ENCODE measurements around the gene CADPS2. TPM values are rescaled to one million over a fixed set of nuclear protein-coding genes. Genes with fewer than 3 reads are reported as not detected.

The CADPS2 gene
- total and polyA plus RNA-seq, 10 of the 15 experiments (the other 5 are each of a cell fraction or from before 2014, with no cell fraction given) = 0.05 to 7.5 (median 0.25) TPM

GRCh38 chr7:122518488-122518887 is 367.8 kb downstream of the CADPS2 start:
- ChIA-PET CTCF (interaction anchor here (0.6 to 1.6 kb wide), 5 partner anchors 10 to 301 kb away, joined by 3 to 8 read pairs (median 4); no protein-coding TSS in a partner anchor), SMC1A (ENCODE audit: uncharacterized antibody, unreplicated experiment) (interaction anchor here (0.8 to 1.1 kb wide), 2 partner anchors 9 to 14 kb away, joined by 3 to 5 read pairs; no protein-coding TSS in a partner anchor), RAD21 (ENCODE audit: unreplicated experiment) (interaction anchor here (0.8 to 1.6 kb wide), 3 partner anchors 10 to 41 kb away, joined by 3 to 5 read pairs (median 4); no protein-coding TSS in a partner anchor), POLR2A (no interaction called here)
- 28% methylated on average over 4 of the region's 4 CpGs for WGBS (ENCODE audit: insufficient coverage, insufficient replicate concordance, low lambda C conversion rate, missing lambda C conversion rate)
- BruUV-seq (replicated peaks) = no TSS peak
- Histone ChIP-seq H3K4me1 (ENCODE audit: control insufficient read depth, insufficient read depth, low read length) (no peaks in the 10 kb centered on the region), H2AFZ (ENCODE audit: control insufficient read depth, low read depth, low read length) (no peak overlapping the region), H3K27me3 (replicated peaks in 1 of 2; ENCODE audit: control insufficient read depth in 2 of 2, insufficient read depth in 2 of 2, low read length in 1 of 2) (no peaks in the 10 kb centered on the region), H3K4me2 (ENCODE audit: control insufficient read depth, insufficient read depth) (no peak overlapping the region), H4K20me1 (ENCODE audit: control insufficient read depth, insufficient read depth) (no peaks in the 10 kb centered on the region), H3K9ac (ENCODE audit: control insufficient read depth, insufficient read depth, low read length) (no peak overlapping the region), H3K27ac (ENCODE audit: control insufficient read depth, insufficient read depth) (no peak overlapping the region), H3K79me2 (ENCODE audit: control insufficient read depth, insufficient read depth, low read length) (no peaks in the 10 kb centered on the region), H3K9me3 (replicated peaks; ENCODE audit: control insufficient read depth, insufficient read depth, low read length) (no peaks in the 10 kb centered on the region), H3K36me3 (ENCODE audit: control insufficient read depth in 2 of 2, insufficient read depth in 2 of 2, low read length in 1 of 2) (no peaks in the 10 kb centered on the region), H3K4me3 (no peak overlapping the region)
- intact Hi-C loops (cut with micrococcal nuclease; ENCODE audit: unreplicated experiment) (no loop called here), in situ Hi-C loops (cut with MboI) (no loop called here)
- FAIRE-seq = no peak
- DNase-seq (ENCODE audit: low read depth, low spot score) = no peak
- peak; percentile 83; the same call in 1 of the 2 replicates for TF ChIP-seq BACH1 (IDR thresholded peaks at IDR 0.05; ENCODE audit: borderline replicate concordance)
- TF ChIP-seq MYC (IDR thresholded peaks at IDR 0.05; ENCODE audit: insufficient read depth, insufficient read length, insufficient replicate concordance, low read length, severe bottlenecking) = no peak
- no peak for TF ChIP-seq NFYB (IDR thresholded peaks at IDR 0.05; ENCODE audit: insufficient read depth, low read depth, low read length)
- TF ChIP-seq NBN (IDR thresholded peaks at IDR 0.05) = no peak
- no peak for TF ChIP-seq ATF7 (IDR thresholded peaks at IDR 0.05; ENCODE audit: low read depth)
- TF ChIP-seq ZNF217 (IDR thresholded peaks at IDR 0.05) = peak; percentile 74; the same call in 1 of the 2 replicates
- TF ChIP-seq SMAD5 (IDR thresholded peaks at IDR 0.05; ENCODE audit: low read depth) = no peak
- no peak for TF ChIP-seq HDGF (IDR thresholded peaks at IDR 0.05)
- no peak for TF ChIP-seq ZBTB33 (IDR thresholded peaks at IDR 0.05)
- no peak for TF ChIP-seq ZZZ3 (IDR thresholded peaks at IDR 0.05; ENCODE audit: control insufficient read depth, insufficient read length, low read depth)
- no peak for TF ChIP-seq MEF2A (IDR thresholded peaks at IDR 0.05; ENCODE audit: insufficient read depth, low read depth, low read length)
- TF ChIP-seq STAT1 (conservative IDR thresholded peaks at IDR 0.05) = no peak
- no peak for TF ChIP-seq USF2 (IDR thresholded peaks at IDR 0.05; ENCODE audit: borderline replicate concordance, low read depth, low read length)
- no peak for TF ChIP-seq NKRF (conservative IDR thresholded peaks at IDR 0.05)
- no peak for TF ChIP-seq HDAC6 (IDR thresholded peaks at IDR 0.05; ENCODE audit: unreplicated experiment)
- peak; percentile 62; the same call in 1 of the 2 replicates for TF ChIP-seq ZNF384 (IDR thresholded peaks at IDR 0.05; ENCODE audit: borderline replicate concordance, low read depth, low read length)
- no peak for TF ChIP-seq ZSCAN29 (IDR thresholded peaks at IDR 0.05)
- no peak for TF ChIP-seq CHD4 (IDR thresholded peaks at IDR 0.05)
- TF ChIP-seq POLR2AphosphoS2 (IDR thresholded peaks at IDR 0.05; ENCODE audit: low read depth, low read length) = no peak
- no peak for TF ChIP-seq GABPA (IDR thresholded peaks at IDR 0.05; ENCODE audit: low read depth)
- ATAC-seq = peak; percentile 72
